ENCODE measurements around the gene RNF113B. TPM values are rescaled to one million over a fixed set of nuclear protein-coding genes. Genes with fewer than 3 reads are reported as not detected.

The RNF113B gene
- polyA plus RNA-seq, 1 donor (not counting 4 experiments of a cell fraction or from before 2014, with no cell fraction given): not detected

DNA sequence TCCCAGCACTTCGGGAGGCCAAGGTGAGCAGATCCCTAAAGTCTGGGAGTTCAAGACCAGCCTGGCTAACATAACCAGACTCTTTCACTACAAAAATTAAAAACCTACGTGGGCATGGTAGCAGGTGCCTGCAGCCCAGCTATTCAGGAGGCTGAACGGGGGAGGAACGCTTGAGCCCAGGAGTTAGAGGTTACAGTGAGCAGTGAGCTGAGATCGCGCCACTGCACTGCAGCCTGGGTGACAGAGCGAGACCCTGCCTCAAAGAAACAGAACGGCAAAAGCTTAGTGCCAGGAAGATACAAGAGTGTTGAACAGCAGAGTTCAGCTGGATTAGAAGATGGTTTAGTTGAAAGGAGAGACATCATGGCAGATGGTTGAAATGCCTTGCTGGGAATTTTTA lies 24.1 kb upstream of the RNF113B start:
- dilution Hi-C loops (cut with MboI; ENCODE audit: extremely low pct_ligation_motif_present, low sequenced_read_pairs): no loop called here
- Histone ChIP-seq H3K4me2 (ENCODE audit: control insufficient read depth, extremely low read depth, insufficient read depth, low read depth, low read length) (no peak overlapping the region), H3K27me3 (ENCODE audit: control insufficient read depth, extremely low read depth, insufficient read depth, low read length) (no peaks in the 10 kb centered on the region), H2AFZ (ENCODE audit: control insufficient read depth, low read length) (no peak overlapping the region), H3K4me3 (ENCODE audit: control insufficient read depth in 2 of 3, extremely low read depth in 1 of 3, insufficient read depth in 2 of 3, low read depth in 1 of 3, low read length in 3 of 3) (no peak overlapping the region), H3K79me2 (ENCODE audit: control insufficient read depth, insufficient read depth, low read length) (no peaks in the 10 kb centered on the region), H3K36me3 (ENCODE audit: control insufficient read depth in 2 of 2, extremely low read depth in 1 of 2, insufficient read depth in 2 of 2, low read length in 2 of 2) (no peaks in the 10 kb centered on the region), H3K9me3 (ENCODE audit: control insufficient read depth, low read depth, low read length) (peaks cover 2% of the 10 kb centered on the region), H3K4me1 (ENCODE audit: control insufficient read depth, extremely low read depth, insufficient read depth, low read length) (no peaks in the 10 kb centered on the region), H3K27ac (ENCODE audit: control insufficient read depth, insufficient read depth, low read length) (no peak overlapping the region), H3K9me1 (ENCODE audit: control insufficient read depth, extremely low read depth, insufficient read depth, low read length) (no peaks in the 10 kb centered on the region), H3K9ac (ENCODE audit: control insufficient read depth, extremely low read depth, insufficient read depth, low read length) (no peak overlapping the region), H4K20me1 (ENCODE audit: control insufficient read depth, extremely low read depth, insufficient read depth, low read length) (no peaks in the 10 kb centered on the region)
- FAIRE-seq (no peak), DNase-seq (ENCODE audit: low read depth, low spot score) (no peak)
- TF ChIP-seq, protein P1, sequence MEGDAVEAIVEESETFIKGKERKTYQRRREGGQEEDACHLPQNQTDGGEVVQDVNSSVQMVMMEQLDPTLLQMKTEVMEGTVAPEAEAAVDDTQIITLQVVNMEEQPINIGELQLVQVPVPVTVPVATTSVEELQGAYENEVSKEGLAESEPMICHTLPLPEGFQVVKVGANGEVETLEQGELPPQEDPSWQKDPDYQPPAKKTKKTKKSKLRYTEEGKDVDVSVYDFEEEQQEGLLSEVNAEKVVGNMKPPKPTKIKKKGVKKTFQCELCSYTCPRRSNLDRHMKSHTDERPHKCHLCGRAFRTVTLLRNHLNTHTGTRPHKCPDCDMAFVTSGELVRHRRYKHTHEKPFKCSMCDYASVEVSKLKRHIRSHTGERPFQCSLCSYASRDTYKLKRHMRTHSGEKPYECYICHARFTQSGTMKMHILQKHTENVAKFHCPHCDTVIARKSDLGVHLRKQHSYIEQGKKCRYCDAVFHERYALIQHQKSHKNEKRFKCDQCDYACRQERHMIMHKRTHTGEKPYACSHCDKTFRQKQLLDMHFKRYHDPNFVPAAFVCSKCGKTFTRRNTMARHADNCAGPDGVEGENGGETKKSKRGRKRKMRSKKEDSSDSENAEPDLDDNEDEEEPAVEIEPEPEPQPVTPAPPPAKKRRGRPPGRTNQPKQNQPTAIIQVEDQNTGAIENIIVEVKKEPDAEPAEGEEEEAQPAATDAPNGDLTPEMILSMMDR (optimal IDR thresholded peaks at IDR 0.05 in 1 of 3, IDR thresholded peaks at IDR 0.05 in 1 of 3, conservative IDR thresholded peaks at IDR 0.05 in 1 of 3; ENCODE audit: extremely low read depth in 1 of 3, insufficient read depth in 2 of 3, low read length in 3 of 3): no peak
- no peak for TF ChIP-seq EZH2 (IDR thresholded peaks at IDR 0.05; ENCODE audit: low read length)

GRCh38 chr13:98200211-98200878 lies 23.3 kb upstream of the RNF113B start:
- Histone ChIP-seq H3K4me2 (ENCODE audit: control insufficient read depth, extremely low read depth, insufficient read depth, low read depth, low read length) (no peak overlapping the region), H3K9me3 (ENCODE audit: control insufficient read depth, low read depth, low read length) (peaks cover 2% of the 10 kb centered on the region), H3K27me3 (ENCODE audit: control insufficient read depth, extremely low read depth, insufficient read depth, low read length) (no peaks in the 10 kb centered on the region), H4K20me1 (ENCODE audit: control insufficient read depth, extremely low read depth, insufficient read depth, low read length) (no peaks in the 10 kb centered on the region), H3K9me1 (ENCODE audit: control insufficient read depth, extremely low read depth, insufficient read depth, low read length) (no peaks in the 10 kb centered on the region), H3K4me1 (ENCODE audit: control insufficient read depth, extremely low read depth, insufficient read depth, low read length) (no peaks in the 10 kb centered on the region), H3K9ac (ENCODE audit: control insufficient read depth, extremely low read depth, insufficient read depth, low read length) (no peak overlapping the region), H2AFZ (ENCODE audit: control insufficient read depth, low read length) (no peak overlapping the region), H3K4me3 (ENCODE audit: control insufficient read depth in 2 of 3, extremely low read depth in 1 of 3, insufficient read depth in 2 of 3, low read depth in 1 of 3, low read length in 3 of 3) (no peak overlapping the region), H3K27ac (ENCODE audit: control insufficient read depth, insufficient read depth, low read length) (no peak overlapping the region), H3K36me3 (ENCODE audit: control insufficient read depth in 2 of 2, extremely low read depth in 1 of 2, insufficient read depth in 2 of 2, low read length in 2 of 2) (no peaks in the 10 kb centered on the region), H3K79me2 (ENCODE audit: control insufficient read depth, insufficient read depth, low read length) (no peaks in the 10 kb centered on the region)
- DNase-seq (ENCODE audit: low read depth, low spot score): no peak
- dilution Hi-C loops (cut with MboI; ENCODE audit: extremely low pct_ligation_motif_present, low sequenced_read_pairs): no loop called here
- TF ChIP-seq, protein P1 (optimal IDR thresholded peaks at IDR 0.05 in 1 of 3, IDR thresholded peaks at IDR 0.05 in 1 of 3, conservative IDR thresholded peaks at IDR 0.05 in 1 of 3; ENCODE audit: extremely low read depth in 1 of 3, insufficient read depth in 2 of 3, low read length in 3 of 3): no peak
- no peak for TF ChIP-seq EZH2 (IDR thresholded peaks at IDR 0.05; ENCODE audit: low read length)
- no peak for FAIRE-seq

All from keratinocyte (primary cell).